ENCODE data around the gene NR1H2. TPM values are rescaled to one million over a fixed set of nuclear protein-coding genes. Genes with fewer than 3 reads are reported as not detected.

Gene NR1H2
- total and polyA plus RNA-seq, 2 experiments from 2014 or later, result 32.9 to 70.2 TPM

DNA sequence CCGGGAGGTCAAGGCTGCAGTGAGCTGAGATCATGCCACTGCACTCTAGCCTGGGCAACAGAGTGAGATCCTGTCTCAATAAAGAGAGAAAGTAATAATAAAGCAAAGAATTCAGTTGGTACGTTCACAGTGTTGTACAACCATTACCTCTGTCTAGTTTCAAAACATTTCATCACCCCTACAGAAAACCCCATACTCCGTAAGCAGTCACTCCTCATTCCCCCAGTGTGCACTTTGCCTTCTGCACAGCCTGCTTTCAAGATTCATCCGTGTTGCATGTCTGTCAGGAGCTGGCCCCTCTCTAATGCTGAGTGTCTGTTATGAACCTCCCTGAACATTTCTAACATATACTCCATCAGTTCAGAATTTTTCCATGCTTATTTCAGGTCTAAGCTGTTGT, 17.3 kb downstream of the NR1H2 start (continued):
- TF ChIP-seq, protein P1, sequence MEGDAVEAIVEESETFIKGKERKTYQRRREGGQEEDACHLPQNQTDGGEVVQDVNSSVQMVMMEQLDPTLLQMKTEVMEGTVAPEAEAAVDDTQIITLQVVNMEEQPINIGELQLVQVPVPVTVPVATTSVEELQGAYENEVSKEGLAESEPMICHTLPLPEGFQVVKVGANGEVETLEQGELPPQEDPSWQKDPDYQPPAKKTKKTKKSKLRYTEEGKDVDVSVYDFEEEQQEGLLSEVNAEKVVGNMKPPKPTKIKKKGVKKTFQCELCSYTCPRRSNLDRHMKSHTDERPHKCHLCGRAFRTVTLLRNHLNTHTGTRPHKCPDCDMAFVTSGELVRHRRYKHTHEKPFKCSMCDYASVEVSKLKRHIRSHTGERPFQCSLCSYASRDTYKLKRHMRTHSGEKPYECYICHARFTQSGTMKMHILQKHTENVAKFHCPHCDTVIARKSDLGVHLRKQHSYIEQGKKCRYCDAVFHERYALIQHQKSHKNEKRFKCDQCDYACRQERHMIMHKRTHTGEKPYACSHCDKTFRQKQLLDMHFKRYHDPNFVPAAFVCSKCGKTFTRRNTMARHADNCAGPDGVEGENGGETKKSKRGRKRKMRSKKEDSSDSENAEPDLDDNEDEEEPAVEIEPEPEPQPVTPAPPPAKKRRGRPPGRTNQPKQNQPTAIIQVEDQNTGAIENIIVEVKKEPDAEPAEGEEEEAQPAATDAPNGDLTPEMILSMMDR (conservative IDR thresholded peaks at IDR 0.05; ENCODE audit: low read depth in 2 of 2), result no peak
- TF ChIP-seq, protein P2, sequence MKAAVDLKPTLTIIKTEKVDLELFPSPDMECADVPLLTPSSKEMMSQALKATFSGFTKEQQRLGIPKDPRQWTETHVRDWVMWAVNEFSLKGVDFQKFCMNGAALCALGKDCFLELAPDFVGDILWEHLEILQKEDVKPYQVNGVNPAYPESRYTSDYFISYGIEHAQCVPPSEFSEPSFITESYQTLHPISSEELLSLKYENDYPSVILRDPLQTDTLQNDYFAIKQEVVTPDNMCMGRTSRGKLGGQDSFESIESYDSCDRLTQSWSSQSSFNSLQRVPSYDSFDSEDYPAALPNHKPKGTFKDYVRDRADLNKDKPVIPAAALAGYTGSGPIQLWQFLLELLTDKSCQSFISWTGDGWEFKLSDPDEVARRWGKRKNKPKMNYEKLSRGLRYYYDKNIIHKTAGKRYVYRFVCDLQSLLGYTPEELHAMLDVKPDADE (IDR thresholded peaks at IDR 0.05), result no peak
- TF ChIP-seq JUNB (IDR thresholded peaks at IDR 0.05; ENCODE audit: unreplicated experiment) (no peak), NANOG (IDR thresholded peaks at IDR 0.05; ENCODE audit: borderline replicate concordance) (no peak)
- TF ChIP-seq, protein P3, sequence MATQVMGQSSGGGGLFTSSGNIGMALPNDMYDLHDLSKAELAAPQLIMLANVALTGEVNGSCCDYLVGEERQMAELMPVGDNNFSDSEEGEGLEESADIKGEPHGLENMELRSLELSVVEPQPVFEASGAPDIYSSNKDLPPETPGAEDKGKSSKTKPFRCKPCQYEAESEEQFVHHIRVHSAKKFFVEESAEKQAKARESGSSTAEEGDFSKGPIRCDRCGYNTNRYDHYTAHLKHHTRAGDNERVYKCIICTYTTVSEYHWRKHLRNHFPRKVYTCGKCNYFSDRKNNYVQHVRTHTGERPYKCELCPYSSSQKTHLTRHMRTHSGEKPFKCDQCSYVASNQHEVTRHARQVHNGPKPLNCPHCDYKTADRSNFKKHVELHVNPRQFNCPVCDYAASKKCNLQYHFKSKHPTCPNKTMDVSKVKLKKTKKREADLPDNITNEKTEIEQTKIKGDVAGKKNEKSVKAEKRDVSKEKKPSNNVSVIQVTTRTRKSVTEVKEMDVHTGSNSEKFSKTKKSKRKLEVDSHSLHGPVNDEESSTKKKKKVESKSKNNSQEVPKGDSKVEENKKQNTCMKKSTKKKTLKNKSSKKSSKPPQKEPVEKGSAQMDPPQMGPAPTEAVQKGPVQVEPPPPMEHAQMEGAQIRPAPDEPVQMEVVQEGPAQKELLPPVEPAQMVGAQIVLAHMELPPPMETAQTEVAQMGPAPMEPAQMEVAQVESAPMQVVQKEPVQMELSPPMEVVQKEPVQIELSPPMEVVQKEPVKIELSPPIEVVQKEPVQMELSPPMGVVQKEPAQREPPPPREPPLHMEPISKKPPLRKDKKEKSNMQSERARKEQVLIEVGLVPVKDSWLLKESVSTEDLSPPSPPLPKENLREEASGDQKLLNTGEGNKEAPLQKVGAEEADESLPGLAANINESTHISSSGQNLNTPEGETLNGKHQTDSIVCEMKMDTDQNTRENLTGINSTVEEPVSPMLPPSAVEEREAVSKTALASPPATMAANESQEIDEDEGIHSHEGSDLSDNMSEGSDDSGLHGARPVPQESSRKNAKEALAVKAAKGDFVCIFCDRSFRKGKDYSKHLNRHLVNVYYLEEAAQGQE (IDR thresholded peaks at IDR 0.05; ENCODE audit: unreplicated experiment), result no peak

DNA sequence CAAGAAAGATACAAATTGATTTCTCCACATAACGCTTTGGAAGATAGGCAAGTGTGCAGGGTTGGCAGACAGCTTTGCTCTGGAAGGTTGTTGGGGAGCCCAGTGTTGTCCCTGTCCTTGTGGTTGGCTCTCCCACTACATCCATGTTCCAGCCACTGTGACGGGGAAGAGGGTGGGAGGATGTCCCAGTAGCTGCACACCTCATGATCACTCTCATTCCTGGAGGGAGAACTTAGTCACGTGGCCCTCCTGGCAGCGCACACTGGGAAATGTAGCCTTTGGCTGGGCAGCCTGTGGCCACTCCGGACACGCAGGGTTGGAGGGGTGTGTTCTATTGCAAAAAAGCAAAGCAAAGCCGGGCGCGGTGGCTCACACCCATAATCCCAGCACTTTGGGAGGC, 17.8 kb downstream of the NR1H2 start:
- TF ChIP-seq, protein P1 (conservative IDR thresholded peaks at IDR 0.05; ENCODE audit: low read depth in 2 of 2), result no peak
- no peak for TF ChIP-seq NANOG (IDR thresholded peaks at IDR 0.05; ENCODE audit: borderline replicate concordance)
- no peak for TF ChIP-seq JUNB (IDR thresholded peaks at IDR 0.05; ENCODE audit: unreplicated experiment)
- TF ChIP-seq CREB1 (CRISPR knock-in tag; IDR thresholded peaks at IDR 0.05; ENCODE audit: low read depth), result no peak
- no peak for TF ChIP-seq EZH2 (IDR thresholded peaks at IDR 0.05; ENCODE audit: low read depth, unreplicated experiment)
- TF ChIP-seq ZNF114 (CRISPR knock-in tag; IDR thresholded peaks at IDR 0.05), result no peak
- no peak for TF ChIP-seq EZH2phosphoT487 (IDR thresholded peaks at IDR 0.05; ENCODE audit: unreplicated experiment)
- TF ChIP-seq, protein P4, sequence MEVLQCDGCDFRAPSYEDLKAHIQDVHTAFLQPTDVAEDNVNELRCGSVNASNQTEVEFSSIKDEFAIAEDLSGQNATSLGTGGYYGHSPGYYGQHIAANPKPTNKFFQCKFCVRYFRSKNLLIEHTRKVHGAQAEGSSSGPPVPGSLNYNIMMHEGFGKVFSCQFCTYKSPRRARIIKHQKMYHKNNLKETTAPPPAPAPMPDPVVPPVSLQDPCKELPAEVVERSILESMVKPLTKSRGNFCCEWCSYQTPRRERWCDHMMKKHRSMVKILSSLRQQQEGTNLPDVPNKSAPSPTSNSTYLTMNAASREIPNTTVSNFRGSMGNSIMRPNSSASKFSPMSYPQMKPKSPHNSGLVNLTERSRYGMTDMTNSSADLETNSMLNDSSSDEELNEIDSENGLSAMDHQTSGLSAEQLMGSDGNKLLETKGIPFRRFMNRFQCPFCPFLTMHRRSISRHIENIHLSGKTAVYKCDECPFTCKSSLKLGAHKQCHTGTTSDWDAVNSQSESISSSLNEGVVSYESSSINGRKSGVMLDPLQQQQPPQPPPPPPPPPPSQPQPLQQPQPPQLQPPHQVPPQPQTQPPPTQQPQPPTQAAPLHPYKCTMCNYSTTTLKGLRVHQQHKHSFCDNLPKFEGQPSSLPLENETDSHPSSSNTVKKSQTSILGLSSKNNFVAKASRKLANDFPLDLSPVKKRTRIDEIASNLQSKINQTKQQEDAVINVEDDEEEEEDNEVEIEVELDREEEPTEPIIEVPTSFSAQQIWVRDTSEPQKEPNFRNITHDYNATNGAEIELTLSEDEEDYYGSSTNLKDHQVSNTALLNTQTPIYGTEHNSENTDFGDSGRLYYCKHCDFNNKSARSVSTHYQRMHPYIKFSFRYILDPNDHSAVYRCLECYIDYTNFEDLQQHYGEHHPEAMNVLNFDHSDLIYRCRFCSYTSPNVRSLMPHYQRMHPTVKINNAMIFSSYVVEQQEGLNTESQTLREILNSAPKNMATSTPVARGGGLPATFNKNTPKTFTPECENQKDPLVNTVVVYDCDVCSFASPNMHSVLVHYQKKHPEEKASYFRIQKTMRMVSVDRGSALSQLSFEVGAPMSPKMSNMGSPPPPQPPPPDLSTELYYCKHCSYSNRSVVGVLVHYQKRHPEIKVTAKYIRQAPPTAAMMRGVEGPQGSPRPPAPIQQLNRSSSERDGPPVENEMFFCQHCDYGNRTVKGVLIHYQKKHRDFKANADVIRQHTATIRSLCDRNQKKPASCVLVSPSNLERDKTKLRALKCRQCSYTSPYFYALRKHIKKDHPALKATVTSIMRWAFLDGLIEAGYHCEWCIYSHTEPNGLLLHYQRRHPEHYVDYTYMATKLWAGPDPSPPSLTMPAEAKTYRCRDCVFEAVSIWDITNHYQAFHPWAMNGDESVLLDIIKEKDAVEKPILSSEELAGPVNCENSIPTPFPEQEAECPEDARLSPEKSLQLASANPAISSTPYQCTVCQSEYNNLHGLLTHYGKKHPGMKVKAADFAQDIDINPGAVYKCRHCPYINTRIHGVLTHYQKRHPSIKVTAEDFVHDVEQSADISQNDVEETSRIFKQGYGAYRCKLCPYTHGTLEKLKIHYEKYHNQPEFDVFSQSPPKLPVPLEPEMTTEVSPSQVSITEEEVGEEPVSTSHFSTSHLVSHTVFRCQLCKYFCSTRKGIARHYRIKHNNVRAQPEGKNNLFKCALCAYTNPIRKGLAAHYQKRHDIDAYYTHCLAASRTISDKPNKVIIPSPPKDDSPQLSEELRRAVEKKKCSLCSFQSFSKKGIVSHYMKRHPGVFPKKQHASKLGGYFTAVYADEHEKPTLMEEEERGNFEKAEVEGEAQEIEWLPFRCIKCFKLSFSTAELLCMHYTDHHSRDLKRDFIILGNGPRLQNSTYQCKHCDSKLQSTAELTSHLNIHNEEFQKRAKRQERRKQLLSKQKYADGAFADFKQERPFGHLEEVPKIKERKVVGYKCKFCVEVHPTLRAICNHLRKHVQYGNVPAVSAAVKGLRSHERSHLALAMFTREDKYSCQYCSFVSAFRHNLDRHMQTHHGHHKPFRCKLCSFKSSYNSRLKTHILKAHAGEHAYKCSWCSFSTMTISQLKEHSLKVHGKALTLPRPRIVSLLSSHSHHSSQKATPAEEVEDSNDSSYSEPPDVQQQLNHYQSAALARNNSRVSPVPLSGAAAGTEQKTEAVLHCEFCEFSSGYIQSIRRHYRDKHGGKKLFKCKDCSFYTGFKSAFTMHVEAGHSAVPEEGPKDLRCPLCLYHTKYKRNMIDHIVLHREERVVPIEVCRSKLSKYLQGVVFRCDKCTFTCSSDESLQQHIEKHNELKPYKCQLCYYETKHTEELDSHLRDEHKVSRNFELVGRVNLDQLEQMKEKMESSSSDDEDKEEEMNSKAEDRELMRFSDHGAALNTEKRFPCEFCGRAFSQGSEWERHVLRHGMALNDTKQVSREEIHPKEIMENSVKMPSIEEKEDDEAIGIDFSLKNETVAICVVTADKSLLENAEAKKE (CRISPR knock-in tag; IDR thresholded peaks at IDR 0.05), result no peak
- no peak for DNase-seq (ENCODE audit: low spot score)
- Histone ChIP-seq H4K20me1 (replicated peaks; ENCODE audit: insufficient read depth) (peaks cover 4% of the 10 kb centered on the region; the same call in 1 of the 2 replicates), H3K36me3 (ENCODE audit: insufficient read depth) (peaks cover 23% of the 10 kb centered on the region), H3K4me2 (no peak overlapping the region), H3F3A (replicated peaks; ENCODE audit: low read depth) (no peaks in the 10 kb centered on the region), H3K4me3 (no peak overlapping the region), H3K4me1 (ENCODE audit: insufficient read depth) (no peaks in the 10 kb centered on the region), H3K9me2 (ENCODE audit: insufficient read depth) (no peaks in the 10 kb centered on the region), H2AFZ (no peak overlapping the region), H3K27me3 (ENCODE audit: insufficient read depth) (no peaks in the 10 kb centered on the region), H3K27ac (ENCODE audit: low read depth) (no peak overlapping the region), H3K79me2 (replicated peaks; ENCODE audit: insufficient read depth) (peaks cover 56% of the 10 kb centered on the region)
- no peaks in the 10 kb centered on the region for H3K4me1 Mint-ChIP-seq
- peaks cover 12% of the 10 kb centered on the region for H3K27me3 Mint-ChIP-seq (ENCODE audit: insufficient read depth, low read depth, poor library complexity)
- H3K9me3 Mint-ChIP-seq, result peaks cover 28% of the 10 kb centered on the region
- peaks cover 60% of the 10 kb centered on the region for H3K36me3 Mint-ChIP-seq (ENCODE audit: low read depth)
- no peak for ATAC-seq
- H3K4me3 Mint-ChIP-seq, result no peak overlapping the region
- no peak overlapping the region for H3K27ac Mint-ChIP-seq

All from GM23338 (cell line).